ENCODE results near the gene CISD3. TPM values are rescaled to one million over a fixed set of nuclear protein-coding genes. Genes with fewer than 3 reads are reported as not detected.
"Not testable (repeated sequence)": the region's sequence is repeated elsewhere in the genome, so short reads cannot be mapped to it uniquely, and the experiment has no call there.

The CISD3 gene
- total and polyA plus RNA-seq, 2 experiments from 2014 or later, result 0.94 to 8.9 TPM

DNA sequence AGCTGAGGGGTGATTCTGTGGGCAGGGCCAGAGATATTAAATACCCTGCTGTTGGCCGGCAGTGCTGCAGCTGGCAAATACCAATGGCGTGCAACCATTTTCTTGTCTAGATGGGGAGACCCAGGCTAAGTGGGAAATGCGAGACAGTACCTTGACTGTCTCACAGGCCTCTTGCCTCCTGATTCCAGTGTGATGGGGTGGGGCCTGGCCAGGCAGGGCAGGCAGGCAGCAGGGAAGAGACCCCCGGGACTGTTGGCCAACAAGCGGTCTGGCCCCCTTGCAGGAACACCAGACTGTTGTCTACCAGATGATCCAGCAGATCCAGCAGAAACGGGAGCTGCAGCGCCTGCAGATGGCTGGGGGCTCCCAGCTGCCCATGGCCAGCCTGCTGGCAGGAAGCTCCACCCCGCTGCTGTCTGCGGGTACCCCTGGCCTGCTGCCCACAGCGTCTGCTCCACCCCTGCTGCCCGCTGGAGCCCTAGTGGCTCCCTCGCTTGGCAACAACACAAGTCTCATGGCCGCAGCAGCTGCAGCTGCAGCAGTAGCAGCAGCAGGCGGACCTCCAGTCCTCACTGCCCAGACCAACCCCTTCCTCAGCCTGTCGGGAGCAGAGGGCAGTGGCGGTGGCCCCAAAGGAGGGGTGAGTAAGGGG lies 5.7 kb upstream of the CISD3 start:
- H3K36me3 ChIP-seq (ENCODE audit: insufficient read depth), result no peaks in the 10 kb centered on the region
- H3K36me3 Mint-ChIP-seq (ENCODE audit: low read depth), result no peaks in the 10 kb centered on the region
- H3K27ac ChIP-seq (ENCODE audit: low read depth), result no peak overlapping the region
- H3K9me3 Mint-ChIP-seq, result no peaks in the 10 kb centered on the region
- H3F3A ChIP-seq (replicated peaks; ENCODE audit: low read depth), result peaks cover 5% of the 10 kb centered on the region
- peaks cover 14% of the 10 kb centered on the region for H3K4me1 ChIP-seq (ENCODE audit: insufficient read depth)
- peaks cover 38% of the 10 kb centered on the region for H3K27me3 Mint-ChIP-seq (ENCODE audit: insufficient read depth, low read depth, poor library complexity)
- no peak overlapping the region for H3K27ac Mint-ChIP-seq
- H3K4me2 ChIP-seq, result no peak overlapping the region
- TF ChIP-seq ZNF114 (CRISPR knock-in tag; IDR thresholded peaks at IDR 0.05) (no peak), JUNB (IDR thresholded peaks at IDR 0.05; ENCODE audit: unreplicated experiment) (no peak), NANOG (IDR thresholded peaks at IDR 0.05; ENCODE audit: borderline replicate concordance) (no peak)
- TF ChIP-seq, protein P1, sequence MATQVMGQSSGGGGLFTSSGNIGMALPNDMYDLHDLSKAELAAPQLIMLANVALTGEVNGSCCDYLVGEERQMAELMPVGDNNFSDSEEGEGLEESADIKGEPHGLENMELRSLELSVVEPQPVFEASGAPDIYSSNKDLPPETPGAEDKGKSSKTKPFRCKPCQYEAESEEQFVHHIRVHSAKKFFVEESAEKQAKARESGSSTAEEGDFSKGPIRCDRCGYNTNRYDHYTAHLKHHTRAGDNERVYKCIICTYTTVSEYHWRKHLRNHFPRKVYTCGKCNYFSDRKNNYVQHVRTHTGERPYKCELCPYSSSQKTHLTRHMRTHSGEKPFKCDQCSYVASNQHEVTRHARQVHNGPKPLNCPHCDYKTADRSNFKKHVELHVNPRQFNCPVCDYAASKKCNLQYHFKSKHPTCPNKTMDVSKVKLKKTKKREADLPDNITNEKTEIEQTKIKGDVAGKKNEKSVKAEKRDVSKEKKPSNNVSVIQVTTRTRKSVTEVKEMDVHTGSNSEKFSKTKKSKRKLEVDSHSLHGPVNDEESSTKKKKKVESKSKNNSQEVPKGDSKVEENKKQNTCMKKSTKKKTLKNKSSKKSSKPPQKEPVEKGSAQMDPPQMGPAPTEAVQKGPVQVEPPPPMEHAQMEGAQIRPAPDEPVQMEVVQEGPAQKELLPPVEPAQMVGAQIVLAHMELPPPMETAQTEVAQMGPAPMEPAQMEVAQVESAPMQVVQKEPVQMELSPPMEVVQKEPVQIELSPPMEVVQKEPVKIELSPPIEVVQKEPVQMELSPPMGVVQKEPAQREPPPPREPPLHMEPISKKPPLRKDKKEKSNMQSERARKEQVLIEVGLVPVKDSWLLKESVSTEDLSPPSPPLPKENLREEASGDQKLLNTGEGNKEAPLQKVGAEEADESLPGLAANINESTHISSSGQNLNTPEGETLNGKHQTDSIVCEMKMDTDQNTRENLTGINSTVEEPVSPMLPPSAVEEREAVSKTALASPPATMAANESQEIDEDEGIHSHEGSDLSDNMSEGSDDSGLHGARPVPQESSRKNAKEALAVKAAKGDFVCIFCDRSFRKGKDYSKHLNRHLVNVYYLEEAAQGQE (IDR thresholded peaks at IDR 0.05; ENCODE audit: unreplicated experiment), result no peak
- H2AFZ ChIP-seq, result no peak overlapping the region
- H3K27me3 ChIP-seq (ENCODE audit: insufficient read depth), result peaks cover 35% of the 10 kb centered on the region
- ATAC-seq, result no peak
- DNase-seq (ENCODE audit: low spot score), result no peak
- H3K4me3 ChIP-seq, result no peak overlapping the region
- peaks cover 40% of the 10 kb centered on the region for H3K4me1 Mint-ChIP-seq
- no peak overlapping the region for H3K4me3 Mint-ChIP-seq
- H4K20me1 ChIP-seq (replicated peaks; ENCODE audit: insufficient read depth), result no peaks in the 10 kb centered on the region
- no peaks in the 10 kb centered on the region for H3K9me2 ChIP-seq (ENCODE audit: insufficient read depth)
- H3K79me2 ChIP-seq (replicated peaks; ENCODE audit: insufficient read depth), result no peaks in the 10 kb centered on the region

DNA sequence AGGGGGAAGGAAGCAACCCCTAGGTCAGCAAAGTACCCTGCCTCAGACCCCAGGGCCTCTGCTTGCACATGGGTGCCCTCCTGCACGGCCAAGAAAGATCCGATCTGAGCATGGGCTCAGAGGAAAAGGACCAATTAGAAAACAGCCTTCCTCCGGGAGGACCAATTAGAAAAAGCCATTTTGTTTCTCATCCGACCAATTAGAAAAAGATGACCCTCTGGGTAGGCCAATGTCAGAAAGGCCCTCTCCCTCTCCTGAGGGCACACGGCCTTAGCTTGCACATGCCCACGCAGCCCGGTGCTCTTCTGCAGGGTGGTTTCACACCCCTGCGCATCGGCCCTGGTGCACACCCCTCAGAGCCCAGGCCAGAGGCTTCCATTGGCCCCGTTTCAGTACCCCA lies 5.1 kb upstream of the CISD3 start:
- TF ChIP-seq CREB1 (CRISPR knock-in tag; IDR thresholded peaks at IDR 0.05; ENCODE audit: low read depth), result no peak
- TF ChIP-seq, protein P2, sequence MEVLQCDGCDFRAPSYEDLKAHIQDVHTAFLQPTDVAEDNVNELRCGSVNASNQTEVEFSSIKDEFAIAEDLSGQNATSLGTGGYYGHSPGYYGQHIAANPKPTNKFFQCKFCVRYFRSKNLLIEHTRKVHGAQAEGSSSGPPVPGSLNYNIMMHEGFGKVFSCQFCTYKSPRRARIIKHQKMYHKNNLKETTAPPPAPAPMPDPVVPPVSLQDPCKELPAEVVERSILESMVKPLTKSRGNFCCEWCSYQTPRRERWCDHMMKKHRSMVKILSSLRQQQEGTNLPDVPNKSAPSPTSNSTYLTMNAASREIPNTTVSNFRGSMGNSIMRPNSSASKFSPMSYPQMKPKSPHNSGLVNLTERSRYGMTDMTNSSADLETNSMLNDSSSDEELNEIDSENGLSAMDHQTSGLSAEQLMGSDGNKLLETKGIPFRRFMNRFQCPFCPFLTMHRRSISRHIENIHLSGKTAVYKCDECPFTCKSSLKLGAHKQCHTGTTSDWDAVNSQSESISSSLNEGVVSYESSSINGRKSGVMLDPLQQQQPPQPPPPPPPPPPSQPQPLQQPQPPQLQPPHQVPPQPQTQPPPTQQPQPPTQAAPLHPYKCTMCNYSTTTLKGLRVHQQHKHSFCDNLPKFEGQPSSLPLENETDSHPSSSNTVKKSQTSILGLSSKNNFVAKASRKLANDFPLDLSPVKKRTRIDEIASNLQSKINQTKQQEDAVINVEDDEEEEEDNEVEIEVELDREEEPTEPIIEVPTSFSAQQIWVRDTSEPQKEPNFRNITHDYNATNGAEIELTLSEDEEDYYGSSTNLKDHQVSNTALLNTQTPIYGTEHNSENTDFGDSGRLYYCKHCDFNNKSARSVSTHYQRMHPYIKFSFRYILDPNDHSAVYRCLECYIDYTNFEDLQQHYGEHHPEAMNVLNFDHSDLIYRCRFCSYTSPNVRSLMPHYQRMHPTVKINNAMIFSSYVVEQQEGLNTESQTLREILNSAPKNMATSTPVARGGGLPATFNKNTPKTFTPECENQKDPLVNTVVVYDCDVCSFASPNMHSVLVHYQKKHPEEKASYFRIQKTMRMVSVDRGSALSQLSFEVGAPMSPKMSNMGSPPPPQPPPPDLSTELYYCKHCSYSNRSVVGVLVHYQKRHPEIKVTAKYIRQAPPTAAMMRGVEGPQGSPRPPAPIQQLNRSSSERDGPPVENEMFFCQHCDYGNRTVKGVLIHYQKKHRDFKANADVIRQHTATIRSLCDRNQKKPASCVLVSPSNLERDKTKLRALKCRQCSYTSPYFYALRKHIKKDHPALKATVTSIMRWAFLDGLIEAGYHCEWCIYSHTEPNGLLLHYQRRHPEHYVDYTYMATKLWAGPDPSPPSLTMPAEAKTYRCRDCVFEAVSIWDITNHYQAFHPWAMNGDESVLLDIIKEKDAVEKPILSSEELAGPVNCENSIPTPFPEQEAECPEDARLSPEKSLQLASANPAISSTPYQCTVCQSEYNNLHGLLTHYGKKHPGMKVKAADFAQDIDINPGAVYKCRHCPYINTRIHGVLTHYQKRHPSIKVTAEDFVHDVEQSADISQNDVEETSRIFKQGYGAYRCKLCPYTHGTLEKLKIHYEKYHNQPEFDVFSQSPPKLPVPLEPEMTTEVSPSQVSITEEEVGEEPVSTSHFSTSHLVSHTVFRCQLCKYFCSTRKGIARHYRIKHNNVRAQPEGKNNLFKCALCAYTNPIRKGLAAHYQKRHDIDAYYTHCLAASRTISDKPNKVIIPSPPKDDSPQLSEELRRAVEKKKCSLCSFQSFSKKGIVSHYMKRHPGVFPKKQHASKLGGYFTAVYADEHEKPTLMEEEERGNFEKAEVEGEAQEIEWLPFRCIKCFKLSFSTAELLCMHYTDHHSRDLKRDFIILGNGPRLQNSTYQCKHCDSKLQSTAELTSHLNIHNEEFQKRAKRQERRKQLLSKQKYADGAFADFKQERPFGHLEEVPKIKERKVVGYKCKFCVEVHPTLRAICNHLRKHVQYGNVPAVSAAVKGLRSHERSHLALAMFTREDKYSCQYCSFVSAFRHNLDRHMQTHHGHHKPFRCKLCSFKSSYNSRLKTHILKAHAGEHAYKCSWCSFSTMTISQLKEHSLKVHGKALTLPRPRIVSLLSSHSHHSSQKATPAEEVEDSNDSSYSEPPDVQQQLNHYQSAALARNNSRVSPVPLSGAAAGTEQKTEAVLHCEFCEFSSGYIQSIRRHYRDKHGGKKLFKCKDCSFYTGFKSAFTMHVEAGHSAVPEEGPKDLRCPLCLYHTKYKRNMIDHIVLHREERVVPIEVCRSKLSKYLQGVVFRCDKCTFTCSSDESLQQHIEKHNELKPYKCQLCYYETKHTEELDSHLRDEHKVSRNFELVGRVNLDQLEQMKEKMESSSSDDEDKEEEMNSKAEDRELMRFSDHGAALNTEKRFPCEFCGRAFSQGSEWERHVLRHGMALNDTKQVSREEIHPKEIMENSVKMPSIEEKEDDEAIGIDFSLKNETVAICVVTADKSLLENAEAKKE (CRISPR knock-in tag; IDR thresholded peaks at IDR 0.05), result no peak
- no peak for TF ChIP-seq JUNB (IDR thresholded peaks at IDR 0.05; ENCODE audit: unreplicated experiment)
- TF ChIP-seq EZH2phosphoT487 (IDR thresholded peaks at IDR 0.05; ENCODE audit: unreplicated experiment), result no peak
- H3K4me3 ChIP-seq, result no peak overlapping the region
- H3K9me3 Mint-ChIP-seq, result no peaks in the 10 kb centered on the region
- H3K9me2 ChIP-seq (ENCODE audit: insufficient read depth), result no peaks in the 10 kb centered on the region
- no peak overlapping the region for H3K27ac ChIP-seq (ENCODE audit: low read depth)
- peaks cover 38% of the 10 kb centered on the region for H3K27me3 ChIP-seq (ENCODE audit: insufficient read depth)
- DNase-seq (ENCODE audit: low spot score) (no peak), ATAC-seq (no peak)
- no peaks in the 10 kb centered on the region for H4K20me1 ChIP-seq (replicated peaks; ENCODE audit: insufficient read depth)
- no peaks in the 10 kb centered on the region for H3K36me3 ChIP-seq (ENCODE audit: insufficient read depth)
- no peak overlapping the region for H3K4me2 ChIP-seq
- peaks cover 16% of the 10 kb centered on the region for H3K4me1 ChIP-seq (ENCODE audit: insufficient read depth)
- H3K27me3 Mint-ChIP-seq (ENCODE audit: insufficient read depth, low read depth, poor library complexity), result peaks cover 36% of the 10 kb centered on the region
- H3K27ac Mint-ChIP-seq, result no peak overlapping the region
- peaks cover 5% of the 10 kb centered on the region for H3F3A ChIP-seq (replicated peaks; ENCODE audit: low read depth)
- no peak overlapping the region for H3K4me3 Mint-ChIP-seq
- H2AFZ ChIP-seq, result no peak overlapping the region
- peaks cover 39% of the 10 kb centered on the region for H3K4me1 Mint-ChIP-seq
- no peaks in the 10 kb centered on the region for H3K36me3 Mint-ChIP-seq (ENCODE audit: low read depth)
- no peaks in the 10 kb centered on the region for H3K79me2 ChIP-seq (replicated peaks; ENCODE audit: insufficient read depth)

DNA sequence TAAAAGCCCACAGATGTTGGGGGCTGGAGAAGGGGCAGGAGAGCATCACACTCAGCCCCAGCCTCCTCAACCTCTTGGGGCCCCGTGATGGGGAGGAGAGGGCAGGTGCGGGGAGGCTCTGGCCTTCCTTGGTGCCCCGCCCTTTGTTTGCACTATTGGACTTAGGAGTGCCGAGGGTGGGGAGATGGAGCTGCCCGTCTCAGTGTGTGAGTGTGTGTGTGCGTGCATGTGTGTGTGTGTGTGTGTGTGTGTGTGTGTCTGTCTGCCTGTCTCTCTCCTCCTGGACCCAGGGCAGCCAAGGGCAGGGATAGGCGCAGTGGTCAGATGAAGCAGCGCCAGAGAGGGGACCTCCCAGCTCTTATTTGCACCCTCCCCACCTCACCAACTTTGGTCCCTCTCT lies 4.0 kb upstream of the CISD3 start:
- not testable (repeated sequence) for H3K9me3 Mint-ChIP-seq; H3K79me2 ChIP-seq (replicated peaks; ENCODE audit: insufficient read depth); H3K27ac Mint-ChIP-seq; H4K20me1 ChIP-seq (replicated peaks; ENCODE audit: insufficient read depth); DNase-seq (ENCODE audit: low spot score); H3F3A ChIP-seq (replicated peaks; ENCODE audit: low read depth); H3K27ac ChIP-seq (ENCODE audit: low read depth); H3K4me3 Mint-ChIP-seq; H3K36me3 Mint-ChIP-seq (ENCODE audit: low read depth); H3K4me3 ChIP-seq; H3K4me2 ChIP-seq; ATAC-seq; H2AFZ ChIP-seq; H3K9me2 ChIP-seq (ENCODE audit: insufficient read depth); H3K36me3 ChIP-seq (ENCODE audit: insufficient read depth)
- Histone ChIP-seq H3K4me1 (ENCODE audit: insufficient read depth) (peaks cover 17% of the 10 kb centered on the region), H3K27me3 (ENCODE audit: insufficient read depth) (peaks cover 28% of the 10 kb centered on the region)
- Mint-ChIP-seq H3K27me3 (ENCODE audit: insufficient read depth, low read depth, poor library complexity) (peaks cover 35% of the 10 kb centered on the region), H3K4me1 (peaks cover 33% of the 10 kb centered on the region)
